ENCODE data around the gene EML3. TPM values are rescaled to one million over a fixed set of nuclear protein-coding genes. Genes with fewer than 3 reads are reported as not detected.

Gene EML3
- total and polyA plus RNA-seq, 12 donors = 9.7 to 198 (median 36.3) TPM

- no peak for DNase-seq
- intact Hi-C loops (cut with DNase I) = no loop called here
- H3K27ac ChIP-seq = no peak overlapping the region
- H3K36me3 ChIP-seq (replicated peaks in 1 of 2) = peaks cover 0 to 27% of the 10 kb centered on the region in 2 donors
- TF ChIP-seq, protein P1, sequence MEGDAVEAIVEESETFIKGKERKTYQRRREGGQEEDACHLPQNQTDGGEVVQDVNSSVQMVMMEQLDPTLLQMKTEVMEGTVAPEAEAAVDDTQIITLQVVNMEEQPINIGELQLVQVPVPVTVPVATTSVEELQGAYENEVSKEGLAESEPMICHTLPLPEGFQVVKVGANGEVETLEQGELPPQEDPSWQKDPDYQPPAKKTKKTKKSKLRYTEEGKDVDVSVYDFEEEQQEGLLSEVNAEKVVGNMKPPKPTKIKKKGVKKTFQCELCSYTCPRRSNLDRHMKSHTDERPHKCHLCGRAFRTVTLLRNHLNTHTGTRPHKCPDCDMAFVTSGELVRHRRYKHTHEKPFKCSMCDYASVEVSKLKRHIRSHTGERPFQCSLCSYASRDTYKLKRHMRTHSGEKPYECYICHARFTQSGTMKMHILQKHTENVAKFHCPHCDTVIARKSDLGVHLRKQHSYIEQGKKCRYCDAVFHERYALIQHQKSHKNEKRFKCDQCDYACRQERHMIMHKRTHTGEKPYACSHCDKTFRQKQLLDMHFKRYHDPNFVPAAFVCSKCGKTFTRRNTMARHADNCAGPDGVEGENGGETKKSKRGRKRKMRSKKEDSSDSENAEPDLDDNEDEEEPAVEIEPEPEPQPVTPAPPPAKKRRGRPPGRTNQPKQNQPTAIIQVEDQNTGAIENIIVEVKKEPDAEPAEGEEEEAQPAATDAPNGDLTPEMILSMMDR (IDR thresholded peaks at IDR 0.05) = no peak
- no peak for TF ChIP-seq POLR2A (IDR thresholded peaks at IDR 0.05)
- no peak overlapping the region for H3K4me3 ChIP-seq
- WGBS, 4 donors = 90 to 95% (median 90%) methylated on average over 2 to 7 of the region's 7 CpGs
- H3K4me1 ChIP-seq (replicated peaks in 1 of 2) = peaks cover 9 to 15% of the 10 kb centered on the region in 2 donors
- no peaks in the 10 kb centered on the region for H3K9me3 ChIP-seq (replicated peaks in 1 of 3)
- no peaks in the 10 kb centered on the region for H3K27me3 ChIP-seq
Observed at GRCh38 chr11:62615521-62615920, 2.9 kb upstream of the EML3 start.

DNA sequence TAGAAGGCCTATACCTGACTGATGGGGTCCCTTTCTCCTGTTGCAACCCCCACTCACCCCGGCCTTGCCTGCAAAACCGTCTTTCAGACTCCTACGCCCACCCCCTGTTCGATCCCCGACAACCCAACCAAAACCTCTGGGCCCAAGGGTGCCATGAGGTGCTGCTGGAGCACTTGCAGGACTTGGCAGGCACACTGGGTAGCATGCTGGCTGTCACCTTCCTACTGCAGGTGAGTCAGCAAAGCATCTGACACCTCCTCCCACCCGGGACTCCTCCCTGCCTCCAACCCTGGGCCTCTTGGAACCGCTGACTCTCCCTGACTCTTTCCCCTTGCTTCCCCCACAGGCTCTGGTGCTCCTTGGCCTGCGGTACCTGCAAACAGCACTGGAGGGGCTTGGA, 1.7 kb upstream of the EML3 start:
- H3K27me3 ChIP-seq = no peaks in the 10 kb centered on the region
- no peaks in the 10 kb centered on the region for H3K9me3 ChIP-seq (replicated peaks in 1 of 3)
- no peak for DNase-seq
- no peak for TF ChIP-seq POLR2A (IDR thresholded peaks at IDR 0.05)
- TF ChIP-seq, protein P1 (IDR thresholded peaks at IDR 0.05) = no peak
- H3K4me1 ChIP-seq (replicated peaks in 1 of 2) = peaks cover 9 to 19% of the 10 kb centered on the region in 2 donors
- no peak overlapping the region for H3K4me3 ChIP-seq
- H3K36me3 ChIP-seq (replicated peaks in 1 of 2) = peaks cover 0 to 29% of the 10 kb centered on the region in 2 donors
- H3K27ac ChIP-seq = peak overlapping the region in 1 of 5 donors; percentile 93
- intact Hi-C loops (cut with DNase I) = no loop called here
- WGBS, 4 donors = 78 to 87% (median 80%) methylated on average over 8 of the region's 8 CpGs

GRCh38 chr11:62613291-62613778, 760 bp upstream of the EML3 start:
- intact Hi-C loops (cut with DNase I) = no loop called here
- TF ChIP-seq, protein P1 (IDR thresholded peaks at IDR 0.05) = no peak
- TF ChIP-seq POLR2A (IDR thresholded peaks at IDR 0.05) = no peak
- 34 to 47% (median 40%) methylated on average over 9 to 15 of the region's 15 CpGs; no CpG with 5 or more reads in 1 of the 4 donors for WGBS, 4 donors
- H3K4me1 ChIP-seq (replicated peaks in 1 of 2) = peaks cover 9 to 19% of the 10 kb centered on the region in 2 donors
- H3K4me3 ChIP-seq = peak overlapping the region in 1 of 4 donors; percentile 67
- peak in 4 of 7 donors; percentile 28 to 56 (median 46) for DNase-seq
- H3K36me3 ChIP-seq (replicated peaks in 1 of 2) = peaks cover 0 to 35% of the 10 kb centered on the region in 2 donors
- H3K27ac ChIP-seq = peak overlapping the region in 4 of 5 donors; percentile 76 to 95 (median 89)
- no peaks in the 10 kb centered on the region for H3K27me3 ChIP-seq
- no peaks in the 10 kb centered on the region for H3K9me3 ChIP-seq (replicated peaks in 1 of 3)

GRCh38 chr11:62611705-62612365, 740 bp downstream of the EML3 start:
- Histone ChIP-seq H3K4me1 (replicated peaks in 1 of 2) (peaks cover 9 to 19% of the 10 kb centered on the region in 2 donors), H3K36me3 (replicated peaks in 1 of 2) (peaks cover 0 to 39% of the 10 kb centered on the region in 2 donors), H3K4me3 (peak overlapping the region in 3 of 4 donors; percentile 35 to 67 (median 65)), H3K27ac (peak overlapping the region; percentile 50 to 95 (median 85)), H3K9me3 (replicated peaks in 1 of 3) (no peaks in the 10 kb centered on the region), H3K27me3 (no peaks in the 10 kb centered on the region)
- 2% methylated on average over 34 of the region's 34 CpGs for WGBS, 4 donors
- DNase-seq = peak in 6 of 7 donors; percentile 53 to 72 (median 57)
- intact Hi-C loops (cut with DNase I) = no loop called here
- TF ChIP-seq, protein P1 (IDR thresholded peaks at IDR 0.05) = peak in 1 of 6 experiments; percentile 11
- no peak for TF ChIP-seq POLR2A (IDR thresholded peaks at IDR 0.05)
